Upper lobe of left lung (tissue), 6 donors: ENCODE data around the gene ZNF333. TPM values are rescaled to one million over a fixed set of nuclear protein-coding genes. Genes with fewer than 3 reads are reported as not detected.

ENCODE experiments used
- ATAC-seq, 2 donors: fragments of 200-7000 bp; cut with Tn5 transposase; one replicate each; pipeline ENCODE4 v1.9.1; 2022; ENCODE audit warnings: mild to moderate bottlenecking in 2 of 2, moderate library complexity in 2 of 2; ENCODE audit not compliant: low FRiP score in 2 of 2
- DNase-seq, 2 donors: peaks; one replicate each; pipeline ENCODE4 v3.0.0-alpha.2; 2019 to 2020
- H3K27ac ChIP-seq, 4 donors: fragments of 200-600 bp; sonication (generic); one replicate each; pipeline ENCODE4 v1.5.1; 2016 to 2019
- H3K27me3 ChIP-seq, 4 donors: fragments of 200-600 bp; sonication (generic); one replicate each; pipeline ENCODE4 v1.5.1; 2017 to 2019
- H3K36me3 ChIP-seq, 4 donors: fragments of 200-600 bp; sonication (generic); one replicate each; pipeline ENCODE4 v1.5.1; 2016 to 2019
- H3K4me1 ChIP-seq, 4 donors: fragments of 200-600 bp; sonication (generic); one replicate each; pipeline ENCODE4 v1.5.1; 2018 to 2019
- H3K4me3 ChIP-seq, 4 donors: fragments of 200-600 bp; sonication (generic); one replicate each; pipeline ENCODE4 v1.5.1; 2017 to 2019; ENCODE audit warnings: mild to moderate bottlenecking in 2 of 4, moderate library complexity in 1 of 4
- H3K9me3 ChIP-seq, 4 donors: fragments of 200-600 bp; sonication (generic); one replicate each; pipeline ENCODE4 v1.5.1; 2018 to 2019
- EP300 ChIP-seq, 4 donors: sonication (generic); formaldehyde crosslinking; IDR thresholded peaks; one replicate each; pipeline ENCODE4 v1.5.1; 2017; ENCODE audit warnings: antibody characterized with exemption in 4 of 4, control low read depth in 2 of 4
- POLR2A ChIP-seq, 4 donors: fragments of 450-650 bp; IDR thresholded peaks; one replicate each; pipeline ENCODE4 v1.5.1; 2016 to 2017; ENCODE audit warnings: antibody characterized with exemption in 4 of 4, mild to moderate bottlenecking in 2 of 4
- POLR2AphosphoS5 ChIP-seq, 2 donors: sonication (generic); formaldehyde crosslinking; IDR thresholded peaks; one replicate each; pipeline ENCODE4 v1.5.1; 2017; ENCODE audit warnings: antibody characterized with exemption in 2 of 2
- WGBS, 2 donors: methylation state at CpG; one replicate each; pipeline ENCODE4 v1.1.5; 2017 to 2018; 5-methylcytosine and 5-hydroxymethylcytosine counted together
- total RNA-seq, 6 donors: library from RNA; depleted of rRNA in 4 of 6; stranded (reverse); fragments of >200 nt in 4 of 6; gene quantifications; one replicate each; pipeline versions ENCODE4 v1.1.0 to v1.2.1, GENCODE V29; 2016 to 2021
- TF ChIP-seq, protein P1 (sequence below), 6 experiments: fragments of 450-650 bp in 4 of 6; fragments of 200-600 bp in 2 of 6; sonication (generic) in 2 of 6; IDR thresholded peaks; one replicate each; pipeline ENCODE4 v1.5.1; 2016 to 2019; ENCODE audit warnings: antibody characterized with exemption in 6 of 6
- donor health status: DM: no; HTN: no; CAD: no; lungs with moderate emphysema.
- donor health status: DM: no; HTN: yes; CAD: no; lungs with severe emphysema.

ZNF333 gene
- total RNA-seq, 6 donors from 2014 or later: 16.1 to 35.6 (median 20.0) TPM

DNA sequence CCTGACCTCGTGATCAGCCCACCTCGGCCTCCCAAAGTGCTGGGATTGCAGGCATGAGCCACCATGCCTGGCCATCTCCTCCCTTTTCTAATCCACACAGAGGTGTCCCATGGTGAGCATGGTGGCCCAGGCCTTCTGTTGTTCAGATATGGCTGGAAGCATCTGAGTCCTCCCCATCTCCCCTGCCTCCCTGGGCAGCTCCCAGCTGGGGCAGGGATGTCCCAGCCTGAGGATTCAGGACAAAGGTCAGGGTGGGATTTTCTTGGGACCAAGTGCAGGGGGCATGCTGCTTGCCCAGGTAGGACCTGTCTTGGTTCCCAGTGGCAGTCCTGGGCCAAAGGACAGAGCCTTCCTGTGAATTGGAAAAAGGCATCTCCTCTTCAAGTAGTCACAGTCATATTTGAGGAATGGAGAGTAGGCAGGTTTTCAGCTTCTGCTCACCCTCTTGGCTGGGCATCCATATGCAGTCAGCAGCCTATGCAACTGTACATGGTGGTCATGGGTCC lies 77.7 kb downstream of the ZNF333 start:
- H3K9me3 ChIP-seq: no peaks in the 10 kb centered on the region
- no peaks in the 10 kb centered on the region for H3K4me1 ChIP-seq
- H3K4me3 ChIP-seq: no peak overlapping the region
- H3K36me3 ChIP-seq: peaks cover 0 to 6% (median 0%) of the 10 kb centered on the region in 4 donors
- DNase-seq (no peak), ATAC-seq (no peak)
- 83 to 85% methylated on average over 2 of the region's 2 CpGs for WGBS, 2 donors
- H3K27me3 ChIP-seq: no peaks in the 10 kb centered on the region
- H3K27ac ChIP-seq: no peak overlapping the region
- TF ChIP-seq, protein P1, sequence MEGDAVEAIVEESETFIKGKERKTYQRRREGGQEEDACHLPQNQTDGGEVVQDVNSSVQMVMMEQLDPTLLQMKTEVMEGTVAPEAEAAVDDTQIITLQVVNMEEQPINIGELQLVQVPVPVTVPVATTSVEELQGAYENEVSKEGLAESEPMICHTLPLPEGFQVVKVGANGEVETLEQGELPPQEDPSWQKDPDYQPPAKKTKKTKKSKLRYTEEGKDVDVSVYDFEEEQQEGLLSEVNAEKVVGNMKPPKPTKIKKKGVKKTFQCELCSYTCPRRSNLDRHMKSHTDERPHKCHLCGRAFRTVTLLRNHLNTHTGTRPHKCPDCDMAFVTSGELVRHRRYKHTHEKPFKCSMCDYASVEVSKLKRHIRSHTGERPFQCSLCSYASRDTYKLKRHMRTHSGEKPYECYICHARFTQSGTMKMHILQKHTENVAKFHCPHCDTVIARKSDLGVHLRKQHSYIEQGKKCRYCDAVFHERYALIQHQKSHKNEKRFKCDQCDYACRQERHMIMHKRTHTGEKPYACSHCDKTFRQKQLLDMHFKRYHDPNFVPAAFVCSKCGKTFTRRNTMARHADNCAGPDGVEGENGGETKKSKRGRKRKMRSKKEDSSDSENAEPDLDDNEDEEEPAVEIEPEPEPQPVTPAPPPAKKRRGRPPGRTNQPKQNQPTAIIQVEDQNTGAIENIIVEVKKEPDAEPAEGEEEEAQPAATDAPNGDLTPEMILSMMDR (IDR thresholded peaks at IDR 0.05): no peak
- TF ChIP-seq POLR2AphosphoS5 (IDR thresholded peaks at IDR 0.05): no peak
- TF ChIP-seq EP300 (IDR thresholded peaks at IDR 0.05): no peak
- no peak for TF ChIP-seq POLR2A (IDR thresholded peaks at IDR 0.05)

DNA sequence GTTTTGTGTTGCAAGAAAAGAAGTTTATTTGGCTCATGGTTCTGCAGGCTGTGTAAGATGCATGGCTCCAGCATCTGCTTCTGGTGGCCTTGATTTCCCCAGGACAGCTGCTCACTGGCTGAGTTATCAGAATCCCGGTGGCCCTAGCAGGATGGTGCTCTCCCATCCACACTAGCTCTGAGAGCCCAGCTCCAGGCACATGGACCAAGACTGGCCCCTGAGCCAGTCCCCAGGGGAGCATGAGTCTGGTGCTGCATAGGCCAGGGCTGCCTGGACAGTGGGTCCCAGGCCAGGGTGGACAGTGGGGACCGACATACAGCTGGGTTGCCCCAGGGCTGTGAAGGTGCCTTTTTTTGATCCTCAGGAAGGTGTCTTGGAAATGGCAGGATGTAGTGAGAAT lies 78.2 kb downstream of the ZNF333 start:
- no peaks in the 10 kb centered on the region for H3K4me1 ChIP-seq
- ATAC-seq: no peak
- H3K27me3 ChIP-seq: no peaks in the 10 kb centered on the region
- H3K9me3 ChIP-seq: no peaks in the 10 kb centered on the region
- H3K27ac ChIP-seq: no peak overlapping the region
- WGBS, 2 donors: 86 to 88% methylated on average over 1 to 2 of the region's 2 CpGs
- TF ChIP-seq, protein P1 (IDR thresholded peaks at IDR 0.05): no peak
- TF ChIP-seq POLR2A (IDR thresholded peaks at IDR 0.05) (no peak), EP300 (IDR thresholded peaks at IDR 0.05) (no peak), POLR2AphosphoS5 (IDR thresholded peaks at IDR 0.05) (no peak)
- peaks cover 0 to 6% (median 0%) of the 10 kb centered on the region in 4 donors for H3K36me3 ChIP-seq
- DNase-seq: no peak
- no peak overlapping the region for H3K4me3 ChIP-seq

DNA sequence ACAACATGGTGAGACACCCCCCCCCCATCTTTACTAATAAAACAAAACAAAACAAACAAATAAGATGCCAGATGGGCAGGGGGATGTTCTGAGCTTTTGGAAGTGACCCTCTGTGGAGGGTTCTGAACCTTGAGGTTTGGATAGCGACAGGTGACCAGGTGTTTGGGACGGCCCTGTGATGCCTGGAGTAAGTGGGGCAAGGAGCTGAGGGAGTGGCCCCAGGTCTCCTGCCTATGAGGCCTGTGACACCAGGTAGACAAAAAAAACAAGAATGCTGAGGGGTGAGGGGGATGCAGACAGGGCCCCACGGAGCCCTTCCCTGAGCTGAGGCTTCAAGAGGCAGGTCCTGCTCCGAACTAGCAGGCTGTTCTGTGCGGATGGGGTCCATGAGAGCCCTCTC lies 79.4 kb downstream of the ZNF333 start:
- TF ChIP-seq POLR2A (IDR thresholded peaks at IDR 0.05) (no peak), EP300 (IDR thresholded peaks at IDR 0.05) (no peak), POLR2AphosphoS5 (IDR thresholded peaks at IDR 0.05) (no peak)
- TF ChIP-seq, protein P1 (IDR thresholded peaks at IDR 0.05): no peak
- H3K4me3 ChIP-seq: no peak overlapping the region
- peaks cover 0 to 6% (median 0%) of the 10 kb centered on the region in 4 donors for H3K36me3 ChIP-seq
- DNase-seq: no peak
- no peak for ATAC-seq
- H3K27me3 ChIP-seq: no peaks in the 10 kb centered on the region
- 64 to 86% methylated on average over 4 to 5 of the region's 5 CpGs for WGBS, 2 donors
- no peaks in the 10 kb centered on the region for H3K4me1 ChIP-seq
- no peak overlapping the region for H3K27ac ChIP-seq
- H3K9me3 ChIP-seq: no peaks in the 10 kb centered on the region

DNA sequence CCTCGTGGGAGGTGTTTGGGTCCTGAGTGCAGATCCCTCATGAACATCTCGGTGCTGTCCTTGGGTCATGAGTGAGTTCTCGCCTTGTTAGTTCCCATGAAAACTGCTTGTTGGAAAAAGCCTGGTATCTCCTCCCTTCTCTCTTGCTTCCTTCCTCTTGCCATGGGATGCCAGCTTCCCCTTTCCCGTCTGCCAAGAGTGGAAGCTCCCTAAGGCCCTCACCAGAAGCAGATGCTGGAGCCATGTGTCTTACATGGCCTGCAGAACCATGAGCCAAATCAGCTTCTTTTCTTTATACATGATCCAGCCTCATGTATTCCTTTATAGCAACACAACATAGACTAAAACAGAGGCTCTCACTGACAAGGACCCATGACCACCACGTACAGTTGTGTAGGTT lies 80.3 kb downstream of the ZNF333 start:
- Histone ChIP-seq H3K27me3 (no peaks in the 10 kb centered on the region), H3K9me3 (no peaks in the 10 kb centered on the region), H3K36me3 (peaks cover 0 to 6% (median 0%) of the 10 kb centered on the region in 4 donors), H3K4me1 (no peaks in the 10 kb centered on the region), H3K27ac (no peak overlapping the region), H3K4me3 (no peak overlapping the region)
- no peak for ATAC-seq
- TF ChIP-seq, protein P1 (IDR thresholded peaks at IDR 0.05): no peak
- TF ChIP-seq POLR2A (IDR thresholded peaks at IDR 0.05) (no peak), EP300 (IDR thresholded peaks at IDR 0.05) (no peak), POLR2AphosphoS5 (IDR thresholded peaks at IDR 0.05) (no peak)
- no peak for DNase-seq
- 68 to 70% methylated on average over 4 to 5 of the region's 5 CpGs for WGBS, 2 donors
